Left cardiac atrium (tissue), 4 donors: ENCODE measurements around the gene STIM1. TPM values are rescaled to one million over a fixed set of nuclear protein-coding genes. Genes with fewer than 3 reads are reported as not detected.
A peak's percentile ranks its signal among the peaks of the same experiment; 100 is the strongest.

Source experiments
- ATAC-seq, 2 donors: fragments of 200-7000 bp; cut with Tn5 transposase; one replicate each; pipeline ENCODE4 v1.9.1; 2020; ENCODE audit warnings: mild to moderate bottlenecking in 2 of 2, moderate library complexity in 2 of 2
- DNase-seq: peaks from one replicate; pipeline ENCODE4 v3.0.0-alpha.2; 2020
- intact Hi-C, 2 donors: fragments of 100-400 bp; cut with DNase I; formaldehyde crosslinking; loops; one replicate each; pipeline versions ENCODE4 v1.14.1 to v1.15.1; 2022 to 2023
- total RNA-seq, 2 donors: library from RNA; stranded (reverse); fragmentation: NEBNext Ultra II Directional; extraction: Animal tissue kit (Norgen Biotek cat#: 25700); gene quantifications; one replicate each; pipeline ENCODE4 v1.2.1, GENCODE V29; 2021
- donor health status: DM: no; HTN: yes; CAD: no.
- donor health status: DM: no; HTN: yes; CAD: no; lungs with severe emphysema.
- donor health status: DM: yes; HTN: yes; CAD: no.
- donor health status: Dilated cardiomyopathy.

STIM1 gene
- total RNA-seq, 2 donors from 2014 or later, result 21.4 to 25.8 TPM

DNA sequence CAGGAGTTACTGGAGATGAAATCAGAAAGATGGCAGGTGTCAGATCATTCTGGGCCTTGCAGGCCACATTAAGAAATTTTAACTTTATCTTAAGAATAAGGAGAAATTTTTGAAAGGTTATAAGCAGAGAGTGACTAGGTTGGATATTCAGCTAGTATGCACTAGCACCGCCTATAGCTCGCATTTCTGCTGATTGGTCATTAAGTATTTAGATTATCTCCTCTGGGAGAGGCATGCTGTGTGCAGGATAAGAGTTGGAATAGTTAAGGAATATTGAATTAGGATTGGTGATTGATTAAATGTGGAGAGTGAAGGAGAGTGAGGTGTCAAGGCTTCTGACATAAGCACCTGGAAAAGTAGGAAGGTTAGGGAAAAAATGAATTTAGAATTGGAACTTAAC is 100.6 kb downstream of the STIM1 start:
- DNase-seq (no peak), ATAC-seq (no peak)
- intact Hi-C loops, result no loop called here

GRCh38 chr11:3956748-3957147 is 101.3 kb downstream of the STIM1 start:
- DNase-seq (no peak), ATAC-seq (no peak)
- intact Hi-C loops, result no loop called here

DNA sequence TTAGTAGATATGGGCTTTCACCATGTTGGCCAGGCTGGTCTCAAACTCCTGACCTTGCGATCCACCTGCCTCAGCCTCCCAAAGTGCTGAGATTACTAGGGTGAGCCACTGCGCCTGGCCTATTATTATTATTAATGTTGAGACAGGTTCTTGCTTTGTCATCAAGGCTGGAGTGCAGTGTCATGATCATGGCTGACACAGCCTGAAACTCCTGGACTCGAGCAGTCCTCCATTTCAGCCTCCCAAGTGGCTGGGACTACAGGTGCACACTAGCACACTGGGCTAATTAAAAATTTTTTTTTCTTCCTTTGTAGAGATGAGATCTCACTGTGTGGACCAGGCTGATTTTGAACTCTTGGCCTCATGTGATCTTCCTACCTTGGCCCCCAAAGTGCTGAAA is 102.0 kb downstream of the STIM1 start:
- intact Hi-C loops, result no loop called here
- DNase-seq (no peak), ATAC-seq (no peak)

DNA sequence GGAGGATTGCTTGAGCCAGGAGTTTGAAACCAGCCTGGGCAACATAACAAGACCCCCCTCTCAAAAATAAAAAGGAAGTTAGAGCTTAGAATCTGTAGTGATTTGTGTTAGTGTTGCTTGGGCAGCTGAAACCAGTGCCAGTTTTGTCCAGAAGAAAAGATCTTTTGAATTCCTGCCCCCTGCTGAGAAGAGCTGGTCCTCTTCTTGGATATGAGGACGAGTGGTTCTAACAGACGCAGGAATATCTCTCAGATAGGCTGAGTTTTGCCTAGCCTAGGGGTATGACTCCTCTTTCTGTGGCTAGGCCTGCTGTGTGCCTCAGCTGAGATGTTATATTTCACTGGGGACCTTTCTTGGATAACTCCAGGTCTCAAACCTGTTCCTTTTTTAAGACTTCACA is 102.8 kb downstream of the STIM1 start:
- ATAC-seq (no peak), DNase-seq (no peak)
- intact Hi-C loops, result no loop called here

DNA sequence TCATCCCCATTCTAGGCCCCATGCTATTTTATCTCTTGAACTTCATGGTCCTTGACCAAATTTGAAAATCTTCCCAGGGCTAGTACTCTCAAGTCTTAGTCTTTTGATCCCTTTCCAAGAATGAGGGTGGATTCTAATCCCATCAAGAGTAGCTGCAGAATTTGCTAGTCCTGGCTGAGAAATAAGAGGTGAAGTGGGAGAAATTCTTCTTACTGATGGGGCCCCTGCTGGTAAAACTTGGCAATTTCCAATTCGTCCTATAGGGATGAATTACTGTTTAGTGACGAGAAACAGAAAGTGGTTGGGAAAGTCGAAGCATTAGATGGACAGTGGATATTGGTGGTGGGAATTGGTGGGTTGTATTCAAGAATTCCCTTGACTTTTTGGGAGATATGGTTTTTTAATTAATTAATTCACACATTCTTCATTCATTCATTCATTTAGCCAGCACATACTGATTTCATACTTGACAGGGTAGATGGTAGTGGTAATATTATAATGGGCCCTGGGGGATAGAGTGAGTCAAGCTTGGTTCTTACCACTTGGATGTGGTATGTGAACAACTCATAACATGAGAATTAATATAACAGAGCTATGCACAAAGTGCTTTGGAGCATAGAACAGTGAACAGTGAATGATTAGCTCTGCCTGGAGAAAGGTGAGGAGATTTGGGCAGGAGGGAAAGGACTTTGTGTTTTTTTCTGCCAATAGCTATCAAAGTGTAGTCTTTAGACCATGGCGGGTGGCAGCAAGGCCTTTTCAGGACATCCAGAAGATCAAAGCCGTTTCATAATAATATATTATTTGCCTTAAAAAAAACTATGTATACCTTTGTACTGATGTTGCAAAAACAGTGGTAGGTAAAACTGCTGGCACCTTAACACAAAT is 103.8 kb downstream of the STIM1 start:
- ATAC-seq, result peak in 1 of 2 donors; percentile 53
- intact Hi-C loops, result no loop called here
- no peak for DNase-seq

DNA sequence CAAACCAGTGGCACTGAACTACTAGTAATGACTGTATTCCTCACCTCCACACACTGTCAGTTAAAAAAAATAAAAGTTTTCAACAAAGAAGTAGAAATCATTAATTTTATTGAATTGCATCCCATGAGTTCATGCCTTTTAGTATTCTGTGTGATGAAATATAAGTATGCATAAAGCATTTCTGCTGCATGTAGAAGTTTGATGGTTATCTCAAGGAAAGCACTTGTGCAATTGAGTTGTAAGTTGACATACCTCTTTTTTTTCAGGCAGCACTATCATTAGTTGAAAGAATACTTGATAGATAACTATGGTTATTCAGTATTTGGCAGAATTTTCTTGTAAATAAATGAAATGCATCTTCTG is 104.4 kb downstream of the STIM1 start:
- no peak for ATAC-seq
- intact Hi-C loops, result no loop called here
- DNase-seq, result no peak

- no peak for DNase-seq
- ATAC-seq, result no peak
- intact Hi-C loops, result no loop called here
Observed at GRCh38 chr11:3962406-3962840, 107.0 kb downstream of the STIM1 start.

- intact Hi-C loops, result no loop called here
- ATAC-seq (no peak), DNase-seq (no peak)
Observed at GRCh38 chr11:3964056-3964455, 108.6 kb downstream of the STIM1 start.

DNA sequence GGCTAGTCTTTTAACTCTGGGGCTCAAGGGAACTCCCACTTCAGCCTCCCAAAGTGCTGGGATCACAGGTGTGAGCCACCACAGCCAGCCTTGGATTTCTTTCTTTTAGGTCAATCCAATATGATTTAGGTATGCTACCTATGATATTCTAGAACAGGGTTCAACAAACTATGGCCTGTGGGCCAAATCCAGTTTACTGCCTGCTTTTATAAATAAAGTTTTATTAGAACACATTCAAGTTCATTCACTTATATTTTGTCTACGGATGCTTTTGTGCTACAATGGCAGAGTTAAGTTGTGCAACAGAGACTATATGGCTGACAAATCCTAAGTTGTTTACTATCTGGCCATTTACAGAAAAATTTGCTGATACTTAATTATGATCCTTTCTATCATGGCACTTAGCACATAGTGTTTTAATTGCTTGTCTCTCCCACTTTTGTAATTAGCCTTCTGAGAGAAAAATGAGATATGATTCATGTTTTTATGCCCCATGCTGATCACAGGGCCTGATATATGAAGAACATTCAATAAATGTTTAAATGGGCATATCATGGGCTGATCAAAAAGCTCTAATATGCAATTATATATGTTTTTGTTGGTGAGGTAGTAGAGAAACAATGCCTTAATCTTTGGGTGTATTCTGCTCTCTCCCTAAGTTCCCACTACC is 109.6 kb downstream of the STIM1 start:
- DNase-seq, result no peak
- ATAC-seq, result no peak
- intact Hi-C loops, result no loop called here

DNA sequence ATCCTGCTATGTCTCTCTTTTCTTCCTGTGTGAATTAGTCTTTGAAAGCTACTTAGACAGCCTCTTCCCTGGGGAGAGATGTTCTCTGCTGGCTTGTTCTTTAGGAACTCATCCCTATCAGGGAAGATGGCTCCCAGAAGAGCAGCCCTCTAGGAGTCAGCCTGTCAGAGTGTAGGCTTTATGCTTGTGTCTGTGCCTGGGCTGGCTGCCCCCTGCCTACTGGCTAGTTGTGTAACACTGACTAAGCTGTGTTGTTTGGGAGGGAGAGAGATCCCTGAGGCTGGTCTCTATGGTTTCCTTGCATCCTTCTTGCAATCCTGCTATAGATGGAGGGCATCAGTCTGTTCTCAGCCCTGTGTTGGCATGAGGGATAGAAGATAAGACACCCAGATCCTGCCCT is 112.2 kb downstream of the STIM1 start:
- intact Hi-C loops, result no loop called here
- peak in 1 of 2 donors; percentile 30 for ATAC-seq

GRCh38 chr11:3969200-3969599 is 113.7 kb downstream of the STIM1 start:
- intact Hi-C loops, result no loop called here
- no peak for ATAC-seq

More for the DNA sequence above, 112.2 kb downstream of the STIM1 start:
- no peak for DNase-seq

GRCh38 chr11:3969613-3970012 is 114.1 kb downstream of the STIM1 start:
- ATAC-seq (no peak), DNase-seq (no peak)
- intact Hi-C loops, result no loop called here

More at GRCh38 chr11:3969200-3969599, 113.7 kb downstream of the STIM1 start:
- DNase-seq, result no peak

- intact Hi-C loops, result no loop called here
- no peak for ATAC-seq
- DNase-seq, result no peak
Observed at GRCh38 chr11:3970108-3970507, 114.6 kb downstream of the STIM1 start.

GRCh38 chr11:3971756-3972404 is 116.4 kb downstream of the STIM1 start:
- ATAC-seq, result no peak
- intact Hi-C loops, result no loop called here

DNA sequence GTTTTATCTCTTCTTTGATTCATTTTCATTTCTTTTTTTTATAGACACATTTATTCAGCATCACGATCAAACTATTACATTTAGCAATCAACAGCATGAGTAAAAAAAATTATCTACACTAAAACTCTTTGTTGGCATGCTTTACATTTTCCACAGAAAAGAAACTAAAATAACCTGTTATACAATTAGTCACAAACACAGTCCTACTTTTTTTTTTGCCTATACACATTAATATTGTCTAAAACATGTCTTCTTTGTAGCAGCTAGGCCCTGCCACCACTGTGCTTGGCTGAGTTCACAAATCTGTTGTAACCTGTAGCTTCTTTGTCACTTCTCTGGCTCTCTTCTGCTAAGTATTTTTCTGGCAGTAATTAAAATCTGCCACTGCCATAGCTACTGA is 117.0 kb downstream of the STIM1 start:
- intact Hi-C loops, result no loop called here
- no peak for ATAC-seq
- DNase-seq, result no peak

More at GRCh38 chr11:3971756-3972404, 116.4 kb downstream of the STIM1 start:
- no peak for DNase-seq

DNA sequence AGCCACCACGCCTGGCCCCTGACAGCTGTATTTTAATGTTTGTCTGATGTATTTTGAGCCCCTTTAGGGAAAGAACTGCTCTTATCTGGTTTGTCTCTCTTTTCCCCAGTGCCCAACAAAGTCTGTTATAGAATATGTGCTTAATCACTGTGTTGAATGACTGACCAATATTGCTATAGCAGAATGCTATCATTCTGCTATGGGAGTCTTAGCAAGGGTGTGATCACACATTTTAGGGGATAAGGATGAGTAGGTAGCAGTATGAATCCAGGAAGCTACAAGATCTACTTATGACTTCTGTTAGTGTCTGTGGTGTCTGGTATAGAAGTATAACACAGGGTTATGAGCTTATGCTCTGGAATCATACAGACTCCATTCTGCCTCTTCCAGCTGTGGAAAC is 121.6 kb downstream of the STIM1 start:
- intact Hi-C loops, result no loop called here
- DNase-seq (no peak), ATAC-seq (no peak)

DNA sequence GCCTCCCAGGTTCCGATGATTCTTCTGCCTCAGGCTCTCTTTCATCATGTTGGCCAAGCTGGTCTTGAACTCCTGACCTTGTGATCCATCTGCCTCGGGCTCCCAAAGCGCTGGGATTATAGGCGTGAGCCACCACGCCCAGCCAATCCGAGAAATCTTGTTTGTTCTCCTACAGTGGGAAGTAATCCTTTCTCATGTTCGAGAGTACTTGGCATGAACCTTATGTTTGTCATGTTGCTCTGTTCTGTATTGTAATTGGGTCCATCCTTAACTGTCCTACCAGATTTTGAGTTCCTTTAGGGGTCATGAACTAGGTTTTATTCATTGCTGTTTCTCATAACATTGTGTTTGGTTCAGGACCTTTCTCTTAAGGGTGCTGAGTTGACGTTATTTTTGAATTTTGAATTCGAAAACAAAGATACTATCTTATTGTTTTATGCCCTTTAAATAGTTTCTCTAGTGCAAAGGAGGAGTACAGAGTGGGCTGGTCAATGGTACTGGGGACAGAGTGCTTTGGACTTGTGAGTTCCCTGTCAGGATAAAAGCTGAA is 125.7 kb downstream of the STIM1 start:
- intact Hi-C loops, result loop anchor here in 1 of 2 donors (10.0 kb wide), 1 partner anchor 126 kb away; the partner anchor contains the start of gene STIM1
- DNase-seq (no peak), ATAC-seq (no peak)

DNA sequence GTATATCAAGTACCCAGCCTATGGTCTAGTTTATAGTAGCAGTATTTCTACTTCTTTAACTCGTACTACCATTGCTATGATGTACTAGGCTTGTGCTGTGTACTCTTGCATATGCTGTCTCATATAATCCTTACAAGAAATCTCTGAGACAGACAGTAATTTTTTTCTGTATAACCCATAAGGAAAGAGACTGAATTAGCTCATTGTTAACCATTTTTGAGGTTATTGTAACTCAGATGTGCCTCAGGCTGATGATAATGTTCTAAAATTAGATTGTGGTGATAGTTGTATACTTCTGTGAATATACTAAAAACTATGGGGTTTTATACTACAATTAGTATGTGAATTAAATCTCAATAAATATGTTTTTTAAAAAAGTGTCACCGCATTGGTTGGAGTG is 127.0 kb downstream of the STIM1 start:
- no peak for ATAC-seq
- DNase-seq, result no peak
- intact Hi-C loops, result loop anchor here in 1 of 2 donors (10.0 kb wide), 1 partner anchor 128 kb away; the partner anchor contains the start of gene STIM1

GRCh38 chr11:3983101-3983500 is 127.6 kb downstream of the STIM1 start:
- DNase-seq (no peak), ATAC-seq (no peak)
- intact Hi-C loops, result loop anchor here in 1 of 2 donors (10.0 kb wide), 1 partner anchor 128 kb away; the partner anchor contains the start of gene STIM1
